ENCODE measurements around the gene DGUOK. TPM values are rescaled to one million over a fixed set of nuclear protein-coding genes. Genes with fewer than 3 reads are reported as not detected.
A peak's percentile ranks its signal among the peaks of the same experiment; 100 is the strongest.

Gene DGUOK
- total RNA-seq, 2 experiments from 2014 or later = 112 to 115 TPM

- Mint-ChIP-seq H3K9me3 (no peaks in the 10 kb centered on the region), H3K4me1 (ENCODE audit: low read depth) (peaks cover 62% of the 10 kb centered on the region), H3K27ac (peak overlapping the region; percentile 88), H3K27me3 (ENCODE audit: low read depth) (no peaks in the 10 kb centered on the region), H3K4me3 (peak overlapping the region; percentile 53), H3K36me3 (ENCODE audit: low read depth) (no peaks in the 10 kb centered on the region)
- intact Hi-C loops (cut with micrococcal nuclease) = loop anchor here (1.0 to 5.0 kb wide), 6 partner anchors 8 to 868 kb away; partner anchors contain the start of gene DGUOK
- CTCF ChIA-PET = interaction anchor here (1.0 to 1.4 kb wide), 2 partner anchors 9 to 155 kb away, joined by 4 read pairs; no protein-coding TSS in a partner anchor
- DNase-seq = peak; percentile 32
These were observed 53.0 kb downstream of the DGUOK start for GRCh38 chr2:73979686-73980085.

GRCh38 chr2:73980566-73980965 is 53.9 kb downstream of the DGUOK start:
- peaks cover 62% of the 10 kb centered on the region for H3K4me1 Mint-ChIP-seq (ENCODE audit: low read depth)
- DNase-seq = no peak
- no peaks in the 10 kb centered on the region for H3K36me3 Mint-ChIP-seq (ENCODE audit: low read depth)
- intact Hi-C loops (cut with micrococcal nuclease) = loop anchor here (5.0 kb wide), 1 partner anchor 867 kb away; no protein-coding TSS in a partner anchor
- no peak overlapping the region for H3K27ac Mint-ChIP-seq
- H3K9me3 Mint-ChIP-seq = no peaks in the 10 kb centered on the region
- H3K4me3 Mint-ChIP-seq = peak overlapping the region; percentile 53
- no peaks in the 10 kb centered on the region for H3K27me3 Mint-ChIP-seq (ENCODE audit: low read depth)
- CTCF ChIA-PET = interaction anchor here (0.6 to 1.1 kb wide), 4 partner anchors 9 to 472 kb away, joined by 3 to 5 read pairs (median 4); no protein-coding TSS in a partner anchor

GRCh38 chr2:73981081-73982001 is 54.7 kb downstream of the DGUOK start:
- H3K9me3 Mint-ChIP-seq = no peaks in the 10 kb centered on the region
- peaks cover 59% of the 10 kb centered on the region for H3K4me1 Mint-ChIP-seq (ENCODE audit: low read depth)
- peak; percentile 59 for DNase-seq
- no peak overlapping the region for H3K27ac Mint-ChIP-seq
- CTCF ChIA-PET = interaction anchor here (0.9 to 1.1 kb wide), 2 partner anchors 12 to 196 kb away, joined by 3 read pairs; no protein-coding TSS in a partner anchor
- H3K4me3 Mint-ChIP-seq = peak overlapping the region; percentile 53
- H3K27me3 Mint-ChIP-seq (ENCODE audit: low read depth) = no peaks in the 10 kb centered on the region
- intact Hi-C loops (cut with micrococcal nuclease) = loop anchor here (5.0 kb wide), 1 partner anchor 866 kb away; no protein-coding TSS in a partner anchor
- H3K36me3 Mint-ChIP-seq (ENCODE audit: low read depth) = peaks cover 7% of the 10 kb centered on the region

GRCh38 chr2:73982140-73982617 is 55.5 kb downstream of the DGUOK start:
- H3K4me3 Mint-ChIP-seq = no peak overlapping the region
- intact Hi-C loops (cut with micrococcal nuclease) = loop anchor here (5.0 kb wide), 1 partner anchor 865 kb away; no protein-coding TSS in a partner anchor
- H3K9me3 Mint-ChIP-seq = no peaks in the 10 kb centered on the region
- peaks cover 62% of the 10 kb centered on the region for H3K4me1 Mint-ChIP-seq (ENCODE audit: low read depth)
- no peak for DNase-seq
- CTCF ChIA-PET = interaction anchor here (1.0 kb wide), 1 partner anchor 44 kb away, joined by 5 read pairs; no protein-coding TSS in a partner anchor
- no peaks in the 10 kb centered on the region for H3K27me3 Mint-ChIP-seq (ENCODE audit: low read depth)
- no peak overlapping the region for H3K27ac Mint-ChIP-seq
- peaks cover 15% of the 10 kb centered on the region for H3K36me3 Mint-ChIP-seq (ENCODE audit: low read depth)

GRCh38 chr2:73983322-73984202 is 56.9 kb downstream of the DGUOK start:
- Mint-ChIP-seq H3K9me3 (no peaks in the 10 kb centered on the region), H3K4me3 (peak overlapping the region; percentile 72), H3K27me3 (ENCODE audit: low read depth) (no peaks in the 10 kb centered on the region), H3K4me1 (ENCODE audit: low read depth) (peaks cover 65% of the 10 kb centered on the region), H3K36me3 (ENCODE audit: low read depth) (peaks cover 22% of the 10 kb centered on the region), H3K27ac (peak overlapping the region; percentile 66)
- peak; percentile 52 for DNase-seq
- CTCF ChIA-PET = interaction anchor here (1.0 kb wide), 1 partner anchor 45 kb away, joined by 5 read pairs; no protein-coding TSS in a partner anchor
- intact Hi-C loops (cut with micrococcal nuclease) = loop anchor here (5.0 kb wide), 1 partner anchor 864 kb away; no protein-coding TSS in a partner anchor

- peak; percentile 66 for DNase-seq
- H3K27ac Mint-ChIP-seq = peak within 1 kb of the TSS; percentile 90
- peaks cover 64% of the 10 kb centered on the region for H3K4me1 Mint-ChIP-seq (ENCODE audit: low read depth)
- H3K27me3 Mint-ChIP-seq (ENCODE audit: low read depth) = no peaks in the 10 kb centered on the region
- intact Hi-C loops (cut with micrococcal nuclease) = loop anchor here (5.0 kb wide), 1 partner anchor 863 kb away; no protein-coding TSS in a partner anchor
- peak within 1 kb of the TSS; percentile 80 for H3K4me3 Mint-ChIP-seq
- no peaks in the 10 kb centered on the region for H3K9me3 Mint-ChIP-seq
- CTCF ChIA-PET = no interaction called here
- H3K36me3 Mint-ChIP-seq (ENCODE audit: low read depth) = peaks cover 26% of the 10 kb centered on the region
These were observed 57.7 kb downstream of the DGUOK start, which contains the start of gene TET3 for GRCh38 chr2:73984203-73984921. TSS of gene TET3 (plus strand) at chr2:73984910. CDS start at chr2:73986404, 1,494 bp downstream.

GRCh38 chr2:73984922-73985307 is 58.2 kb downstream of the DGUOK start:
- Mint-ChIP-seq H3K27me3 (ENCODE audit: low read depth) (no peaks in the 10 kb centered on the region), H3K4me1 (ENCODE audit: low read depth) (peaks cover 64% of the 10 kb centered on the region), H3K27ac (no peak overlapping the region), H3K36me3 (ENCODE audit: low read depth) (peaks cover 31% of the 10 kb centered on the region), H3K9me3 (no peaks in the 10 kb centered on the region), H3K4me3 (peak overlapping the region; percentile 13)
- peak; percentile 63 for DNase-seq
- CTCF ChIA-PET = interaction anchor here (4.2 kb wide), 1 partner anchor 75 kb away, joined by 35 read pairs; no protein-coding TSS in a partner anchor
- intact Hi-C loops (cut with micrococcal nuclease) = loop anchor here (5.0 kb wide), 4 partner anchors 47 to 862 kb away; partner anchors contain the start of genes INO80B, MTHFD2 and WBP1

- peak; percentile 77 for DNase-seq
- Mint-ChIP-seq H3K9me3 (peaks cover 2% of the 10 kb centered on the region), H3K4me3 (peak overlapping the region; percentile 80), H3K27ac (peak overlapping the region; percentile 90), H3K27me3 (ENCODE audit: low read depth) (no peaks in the 10 kb centered on the region), H3K36me3 (ENCODE audit: low read depth) (peaks cover 37% of the 10 kb centered on the region), H3K4me1 (ENCODE audit: low read depth) (peaks cover 64% of the 10 kb centered on the region)
- intact Hi-C loops (cut with micrococcal nuclease) = loop anchor here (5.0 kb wide), 3 partner anchors 47 to 472 kb away; partner anchors contain the start of genes INO80B, MTHFD2 and WBP1
- CTCF ChIA-PET = interaction anchor here (0.6 to 4.2 kb wide), 5 partner anchors 15 to 162 kb away, joined by 4 to 35 read pairs (median 18); partner anchors contain the start of genes BOLA3 and STAMBP
These were observed 58.8 kb downstream of the DGUOK start for GRCh38 chr2:73985308-73986084.

GRCh38 chr2:73986085-73986681 is 59.5 kb downstream of the DGUOK start:
- H3K4me3 Mint-ChIP-seq = peak overlapping the region; percentile 80
- peak; percentile 53 for DNase-seq
- H3K4me1 Mint-ChIP-seq (ENCODE audit: low read depth) = peaks cover 60% of the 10 kb centered on the region
- intact Hi-C loops (cut with micrococcal nuclease) = loop anchor here (5.0 kb wide), 3 partner anchors 46 to 471 kb away; partner anchors contain the start of genes INO80B, MTHFD2 and WBP1
- peaks cover 41% of the 10 kb centered on the region for H3K36me3 Mint-ChIP-seq (ENCODE audit: low read depth)
- peak overlapping the region; percentile 90 for H3K27ac Mint-ChIP-seq
- CTCF ChIA-PET = interaction anchor here (0.6 to 4.2 kb wide), 13 partner anchors 11 to 162 kb away, joined by 3 to 35 read pairs (median 5); partner anchors contain the start of genes BOLA3 and STAMBP
- H3K27me3 Mint-ChIP-seq (ENCODE audit: low read depth) = no peaks in the 10 kb centered on the region
- H3K9me3 Mint-ChIP-seq = peaks cover 6% of the 10 kb centered on the region
